ENCODE data around the gene TTC34.

DNA sequence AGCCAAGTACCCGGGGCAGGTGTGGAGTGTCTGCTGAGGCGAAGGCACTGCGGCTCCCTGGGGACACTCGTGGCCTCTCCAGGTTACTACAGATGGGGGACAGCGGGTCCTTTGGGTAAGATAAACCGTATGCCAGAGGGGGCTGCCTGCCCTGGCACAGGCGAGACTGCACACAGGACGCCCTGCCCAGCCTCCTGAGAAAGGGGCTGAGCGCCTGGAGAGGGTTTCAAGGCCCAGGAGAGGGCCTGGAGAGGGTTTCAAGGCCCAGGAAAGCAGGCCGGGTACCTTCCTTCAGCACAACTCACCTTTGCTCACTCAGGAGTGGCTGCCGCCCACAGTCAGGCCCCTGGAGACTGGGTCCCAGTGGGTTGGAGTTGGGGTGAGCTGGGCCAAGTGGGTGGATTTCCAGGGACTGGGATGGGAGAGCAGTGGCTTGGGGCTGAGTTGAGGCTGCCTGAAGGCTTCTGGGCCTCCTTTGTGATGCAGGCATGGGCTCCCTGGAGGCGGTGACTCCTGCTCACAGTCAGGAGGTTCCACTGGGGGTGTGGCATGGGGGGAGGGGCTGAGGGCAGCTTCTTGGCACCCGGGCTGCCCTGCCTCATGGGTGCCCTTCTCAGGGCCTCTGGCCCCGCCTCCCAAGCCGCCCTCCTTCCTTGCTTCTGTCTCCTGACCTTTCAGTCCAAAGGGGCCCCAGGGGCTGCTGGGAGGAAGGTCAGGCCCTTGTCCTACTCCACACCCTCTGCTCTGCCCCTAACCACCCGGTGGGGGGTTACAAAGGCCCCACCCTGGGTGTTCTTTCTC lies 168.7 kb downstream of the TTC34 start, which contains the start of gene MMEL1:
- TF ChIP-seq, protein P1, sequence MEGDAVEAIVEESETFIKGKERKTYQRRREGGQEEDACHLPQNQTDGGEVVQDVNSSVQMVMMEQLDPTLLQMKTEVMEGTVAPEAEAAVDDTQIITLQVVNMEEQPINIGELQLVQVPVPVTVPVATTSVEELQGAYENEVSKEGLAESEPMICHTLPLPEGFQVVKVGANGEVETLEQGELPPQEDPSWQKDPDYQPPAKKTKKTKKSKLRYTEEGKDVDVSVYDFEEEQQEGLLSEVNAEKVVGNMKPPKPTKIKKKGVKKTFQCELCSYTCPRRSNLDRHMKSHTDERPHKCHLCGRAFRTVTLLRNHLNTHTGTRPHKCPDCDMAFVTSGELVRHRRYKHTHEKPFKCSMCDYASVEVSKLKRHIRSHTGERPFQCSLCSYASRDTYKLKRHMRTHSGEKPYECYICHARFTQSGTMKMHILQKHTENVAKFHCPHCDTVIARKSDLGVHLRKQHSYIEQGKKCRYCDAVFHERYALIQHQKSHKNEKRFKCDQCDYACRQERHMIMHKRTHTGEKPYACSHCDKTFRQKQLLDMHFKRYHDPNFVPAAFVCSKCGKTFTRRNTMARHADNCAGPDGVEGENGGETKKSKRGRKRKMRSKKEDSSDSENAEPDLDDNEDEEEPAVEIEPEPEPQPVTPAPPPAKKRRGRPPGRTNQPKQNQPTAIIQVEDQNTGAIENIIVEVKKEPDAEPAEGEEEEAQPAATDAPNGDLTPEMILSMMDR (conservative IDR thresholded peaks at IDR 0.05; ENCODE audit: low read length), result no peak
- TF ChIP-seq EZH2phosphoT487 (IDR thresholded peaks at IDR 0.05; ENCODE audit: borderline replicate concordance), result no peak

All from Loucy (cell line).